Muscle of back (tissue), 11 donors: ENCODE results near the gene MAP3K4. TPM values are rescaled to one million over a fixed set of nuclear protein-coding genes. Genes with fewer than 3 reads are reported as not detected.
"Not testable (repeated sequence)": the region's sequence is repeated elsewhere in the genome, so short reads cannot be mapped to it uniquely, and the experiment has no call there.

Source experiments
- DNase-seq, 3 donors: peaks; one replicate each; pipeline versions ENCODE4 v3.0.0 to v3.0.0-alpha.2; 2013
- polyA plus RNA-seq, 10 donors: library from polyadenylated mRNA; unstranded; fragments of 120-200 nt; gene quantifications; one replicate each; pipeline ENCODE4 v1.2.1, GENCODE V29; 2013; ENCODE audit not compliant: insufficient read length in 10 of 10

MAP3K4 gene
- polyA plus RNA-seq, 10 donors = 15.0 to 29.1 (median 22.0) TPM

DNA sequence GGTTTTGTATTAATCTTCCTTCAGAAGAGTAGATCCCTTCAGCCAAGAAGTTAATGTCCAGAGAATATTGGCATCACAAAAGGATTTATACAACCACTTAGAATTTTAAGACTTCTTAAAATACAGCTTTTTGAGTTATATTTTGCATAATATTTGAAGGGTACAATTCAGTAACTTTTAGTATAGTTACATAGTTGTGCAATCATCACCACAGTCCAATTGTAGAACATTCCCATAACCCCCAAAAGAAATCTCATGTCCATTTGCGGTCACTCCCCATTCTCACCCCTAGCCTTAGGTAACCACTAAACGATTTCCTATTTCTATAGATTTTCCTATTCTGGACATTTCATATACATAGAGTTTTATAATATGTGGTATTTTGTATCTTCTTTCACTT lies 126.4 kb downstream of the MAP3K4 start:
- no peak for DNase-seq

DNA sequence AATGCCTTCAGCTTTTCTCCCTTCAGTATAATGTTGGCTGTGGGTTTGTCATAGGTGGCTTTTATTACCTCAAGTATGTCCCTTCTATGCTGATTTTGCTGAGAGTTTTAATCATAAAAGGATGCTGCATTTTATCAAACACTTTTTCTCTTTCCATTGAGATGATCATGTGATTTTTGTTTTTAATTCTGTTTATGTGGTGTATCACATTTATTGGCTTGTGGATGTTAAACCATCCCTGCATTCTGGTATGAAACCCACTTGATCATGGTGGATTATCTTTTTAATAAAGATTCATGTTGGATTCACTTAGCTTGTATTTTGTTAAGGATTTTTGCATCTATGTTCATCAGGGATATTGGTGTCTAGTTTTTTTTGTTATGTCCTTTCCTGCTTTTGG lies 131.8 kb downstream of the MAP3K4 start:
- DNase-seq = not testable (repeated sequence)

DNA sequence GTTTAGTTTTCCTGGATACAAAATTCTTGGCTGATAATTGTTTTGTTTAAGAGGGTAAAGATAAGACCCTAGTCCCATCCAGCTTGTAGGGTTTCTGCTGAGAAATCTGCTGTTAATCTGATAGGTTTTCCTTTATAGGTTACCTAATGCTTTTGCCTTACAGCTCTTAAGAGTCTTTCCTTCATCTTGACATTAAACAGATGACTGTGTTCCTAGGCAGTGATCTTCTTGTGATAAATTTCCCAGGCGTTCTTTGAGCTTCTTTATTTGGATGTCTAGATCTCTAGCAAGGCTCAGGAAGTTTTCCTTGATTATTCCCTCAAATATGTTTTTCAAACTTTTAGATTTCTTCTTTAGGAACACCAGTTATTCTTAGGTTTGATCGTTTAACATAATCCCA lies 134.0 kb downstream of the MAP3K4 start:
- DNase-seq = no peak

DNA sequence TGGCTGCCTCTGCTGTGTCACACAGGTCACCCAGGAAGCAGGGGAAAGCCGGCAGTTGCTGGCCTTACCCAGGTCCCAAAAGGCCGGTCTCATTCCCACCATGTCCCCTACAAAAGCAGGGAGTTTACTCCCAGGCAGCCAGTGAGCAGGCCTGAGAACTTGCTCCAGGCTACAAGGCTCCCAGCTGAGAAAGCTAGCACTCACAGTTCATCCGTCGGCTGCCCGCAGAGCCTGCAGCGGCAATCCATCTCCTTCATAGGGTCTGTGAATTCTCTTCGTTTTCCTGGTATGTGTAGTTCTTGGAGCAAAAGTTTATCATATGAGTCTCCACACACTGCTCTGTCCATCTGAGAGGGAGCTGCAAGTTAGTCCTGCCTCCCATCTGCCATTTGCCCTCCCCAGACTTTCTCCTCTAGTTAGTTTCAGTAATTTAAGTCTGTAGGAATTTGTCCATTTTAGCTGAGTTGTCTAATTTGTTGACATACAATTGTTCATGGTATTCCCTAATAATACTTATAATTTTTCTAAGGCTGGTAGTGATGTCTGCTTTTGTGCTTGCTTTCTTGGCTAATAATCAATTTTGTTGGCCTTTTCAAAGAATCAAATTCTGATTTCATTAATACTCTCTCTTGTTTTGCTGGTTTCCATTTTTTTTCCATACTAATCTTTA lies 135.6 kb downstream of the MAP3K4 start:
- DNase-seq = no peak

DNA sequence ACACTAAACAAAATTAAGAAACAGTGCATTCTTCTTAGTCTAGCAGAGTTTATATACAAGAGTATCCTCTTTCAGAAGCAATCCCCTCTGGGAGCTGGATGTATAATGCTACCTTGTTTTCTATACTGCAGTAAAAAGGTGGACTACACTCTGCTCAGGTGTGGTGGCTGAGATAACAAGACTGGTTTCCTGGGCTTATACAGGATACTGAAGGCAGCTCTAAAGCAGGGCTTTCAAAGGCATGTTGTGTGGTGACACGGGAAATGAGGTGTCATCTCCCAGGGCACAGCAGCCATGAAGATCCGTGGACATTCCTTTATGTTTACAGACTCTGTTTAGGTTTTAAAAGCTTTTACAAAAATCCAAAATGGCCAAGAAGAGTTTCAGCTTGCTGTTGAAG lies 136.7 kb downstream of the MAP3K4 start:
- DNase-seq = no peak

DNA sequence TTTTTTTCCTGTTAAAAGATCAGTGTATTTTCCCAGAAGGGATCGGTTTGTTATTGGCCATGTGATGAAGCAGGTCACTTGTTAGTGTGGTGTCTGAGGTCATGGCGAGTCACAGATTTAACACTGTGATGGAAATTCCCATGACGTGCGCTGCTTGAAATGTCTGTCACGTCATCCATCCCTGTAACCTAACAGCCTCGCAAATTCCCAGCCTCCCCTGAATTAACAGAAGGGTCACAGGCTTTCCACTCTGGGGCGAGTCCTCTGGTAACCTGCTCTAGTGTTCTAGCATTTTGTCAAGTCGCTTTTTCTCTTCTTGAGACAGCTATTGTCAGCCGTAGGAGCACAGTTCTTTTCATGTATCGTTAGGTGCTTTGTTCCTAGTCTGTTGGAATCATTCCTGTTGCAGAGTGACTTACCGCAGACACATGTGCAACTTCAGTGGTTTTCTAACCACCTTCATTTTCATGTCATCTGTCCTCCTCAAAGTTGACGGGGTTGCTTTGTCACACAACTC lies 137.2 kb downstream of the MAP3K4 start:
- DNase-seq = no peak

DNA sequence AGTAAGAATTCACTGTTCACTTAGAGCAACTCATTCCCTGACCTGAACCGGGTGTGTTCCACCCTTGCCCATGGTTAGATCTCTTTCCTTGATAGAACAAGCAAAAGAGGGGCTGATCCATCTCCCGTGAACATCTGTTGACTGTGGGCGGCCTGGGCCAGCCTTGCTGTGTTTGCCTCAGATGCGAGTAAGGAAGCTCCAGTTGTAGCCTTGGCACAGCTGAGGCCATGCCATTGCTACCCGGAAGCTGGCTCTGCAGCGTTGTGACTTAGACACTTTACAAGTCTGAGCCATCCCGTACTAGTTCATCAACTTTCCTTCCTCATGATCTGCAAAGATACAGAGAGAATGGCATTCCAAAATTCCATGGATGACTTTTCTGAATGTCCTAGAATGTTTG lies 139.0 kb downstream of the MAP3K4 start:
- DNase-seq = no peak

DNA sequence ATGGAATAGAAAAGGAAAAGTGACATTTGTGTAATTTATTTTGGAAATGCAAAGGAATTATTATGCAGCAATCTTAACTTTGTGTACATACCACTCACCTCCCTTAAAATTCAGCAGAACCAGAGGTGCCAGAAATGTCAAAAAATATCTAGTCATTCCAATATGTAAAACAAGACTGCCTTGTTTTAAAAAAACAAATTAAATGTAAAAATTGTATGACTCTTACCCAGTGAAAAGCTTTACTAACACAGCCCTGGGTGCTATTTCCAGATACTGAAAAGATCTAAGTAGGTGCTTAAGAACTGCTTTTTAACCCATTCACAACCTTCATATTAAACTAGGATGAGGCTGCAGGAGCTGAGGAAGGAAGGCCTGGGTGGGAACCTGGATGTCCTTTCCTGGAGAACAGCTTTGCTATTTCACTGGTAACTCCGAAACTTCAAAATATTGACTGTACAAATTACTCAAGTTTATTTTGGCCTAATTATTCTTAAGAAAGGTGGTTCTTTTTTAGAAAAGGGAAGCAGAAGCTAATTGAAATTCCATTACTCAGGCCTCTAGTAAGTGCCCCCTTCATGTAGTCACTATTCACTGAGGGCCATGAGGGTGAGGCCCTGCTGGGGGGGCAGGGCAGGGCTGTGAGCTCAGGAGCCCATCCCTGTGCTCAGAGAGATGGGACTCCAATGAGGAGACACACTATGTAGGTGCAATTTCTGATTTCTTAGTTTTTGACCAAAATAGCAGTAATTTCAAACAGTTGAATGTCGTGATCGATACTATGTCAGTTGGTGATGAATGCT lies 139.6 kb downstream of the MAP3K4 start:
- DNase-seq = no peak

DNA sequence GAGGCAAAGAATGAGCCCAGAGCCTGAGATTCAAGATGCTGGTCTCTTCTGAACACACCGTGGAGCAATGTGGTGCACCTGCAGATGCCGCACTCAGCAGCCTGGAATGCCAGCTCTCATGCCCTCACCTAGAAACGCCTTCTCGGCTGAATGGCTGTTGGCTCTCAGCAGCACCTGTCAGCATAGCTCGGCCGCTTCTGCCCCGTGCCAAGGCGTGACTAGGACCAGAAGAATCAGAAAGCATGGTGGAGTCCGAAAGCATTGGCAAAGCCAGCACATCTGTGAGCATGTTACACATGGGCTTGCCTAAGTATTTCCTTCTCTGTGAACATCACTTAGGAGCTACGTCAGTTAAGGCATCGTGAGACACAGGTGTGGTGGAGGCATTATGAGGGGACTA lies 140.8 kb downstream of the MAP3K4 start:
- no peak for DNase-seq

DNA sequence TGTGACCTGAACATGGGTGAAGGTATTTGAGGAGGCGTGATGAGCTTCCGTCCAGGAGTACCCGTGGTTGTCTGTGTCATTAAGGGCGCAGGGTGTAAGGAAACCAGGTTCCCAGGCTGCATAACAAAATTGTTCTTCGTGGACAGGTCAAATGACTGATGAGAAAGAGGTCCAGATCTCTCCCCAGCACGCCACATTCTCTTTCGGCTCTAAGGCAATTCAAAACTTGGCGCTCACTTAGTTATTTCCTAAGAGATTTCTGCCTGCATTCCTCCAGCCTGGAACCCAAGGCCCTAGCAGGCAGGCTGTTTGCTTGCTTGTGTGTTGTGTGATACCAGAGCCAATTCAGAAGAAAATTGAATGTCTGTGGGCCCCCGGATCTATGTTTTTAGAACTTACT lies 142.4 kb downstream of the MAP3K4 start:
- no peak for DNase-seq

DNA sequence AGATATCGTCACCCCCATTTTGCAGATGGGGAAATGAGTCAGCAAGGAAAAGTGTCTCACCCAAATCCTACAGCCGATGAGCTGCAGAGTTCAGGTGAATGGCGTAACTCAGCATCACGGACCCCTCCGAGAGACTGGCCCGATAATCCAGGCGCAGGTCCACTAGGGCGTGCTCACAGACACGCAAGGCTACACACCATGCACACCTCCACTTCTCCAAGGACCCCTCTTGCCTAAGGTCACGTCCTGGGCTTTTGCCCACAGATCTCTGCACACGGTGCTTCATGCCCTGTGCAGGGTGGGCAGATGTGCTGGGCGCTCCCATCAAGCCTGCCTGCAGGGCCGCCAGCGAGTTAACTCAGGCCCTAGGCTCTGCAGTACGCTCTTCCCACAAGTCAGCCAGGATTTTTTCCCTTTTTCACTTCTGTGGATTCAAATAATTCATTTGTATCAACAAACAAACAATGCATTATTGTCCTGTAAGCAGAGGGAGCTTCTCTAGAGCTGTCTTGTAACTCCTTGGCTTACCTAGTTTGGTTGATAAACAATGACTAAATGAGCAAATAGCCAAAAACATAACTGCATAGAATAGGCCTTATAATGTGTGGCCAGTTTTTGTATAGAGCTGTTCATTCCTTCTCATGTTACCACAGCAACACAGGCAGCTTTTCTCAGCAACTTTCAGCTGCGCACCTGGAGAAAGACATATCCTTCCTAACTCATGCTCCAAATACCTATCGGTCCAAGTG lies 143.2 kb downstream of the MAP3K4 start:
- DNase-seq = no peak

DNA sequence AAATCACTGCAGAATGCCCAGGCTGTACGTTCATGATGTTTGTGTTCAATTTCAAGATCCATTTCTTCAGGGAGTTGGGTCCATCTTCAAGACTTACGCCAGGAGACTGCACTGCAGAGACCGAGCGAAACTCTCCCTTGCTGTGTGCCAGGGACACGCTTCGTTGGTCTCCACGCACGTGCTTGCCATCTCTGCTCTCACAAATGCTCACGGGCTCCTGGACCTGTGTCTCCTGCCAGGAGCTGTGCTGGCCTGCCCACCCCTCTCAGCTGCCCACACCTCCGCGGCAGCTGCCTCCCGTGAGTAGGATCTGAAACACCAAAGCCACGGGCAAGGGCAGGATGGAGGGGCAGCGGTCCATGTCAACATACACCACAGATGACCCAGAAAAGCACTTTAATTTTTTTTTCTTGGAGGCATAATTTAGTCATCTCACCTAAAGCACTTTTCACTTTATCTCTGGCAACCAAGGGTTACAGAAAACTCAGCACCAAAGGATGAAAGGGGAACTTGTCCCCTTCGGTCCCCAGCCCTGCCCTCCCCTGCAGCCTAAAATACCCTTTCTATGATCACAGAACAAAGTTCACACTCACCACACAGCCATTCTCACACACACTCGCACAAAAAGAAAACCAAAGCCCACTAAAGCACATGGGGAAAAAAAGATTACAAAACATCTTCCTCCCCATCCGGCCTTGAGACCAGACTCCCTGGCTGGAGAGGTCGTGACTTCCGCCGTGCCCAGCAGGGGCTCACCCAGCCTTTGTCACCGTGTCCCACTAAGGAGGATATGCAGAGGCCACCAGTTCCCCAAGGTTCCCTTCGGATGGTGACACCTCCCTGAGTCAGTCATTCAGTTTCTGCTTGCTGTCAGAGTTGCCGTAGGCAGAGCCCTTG lies 144.4 kb downstream of the MAP3K4 start:
- DNase-seq = no peak

DNA sequence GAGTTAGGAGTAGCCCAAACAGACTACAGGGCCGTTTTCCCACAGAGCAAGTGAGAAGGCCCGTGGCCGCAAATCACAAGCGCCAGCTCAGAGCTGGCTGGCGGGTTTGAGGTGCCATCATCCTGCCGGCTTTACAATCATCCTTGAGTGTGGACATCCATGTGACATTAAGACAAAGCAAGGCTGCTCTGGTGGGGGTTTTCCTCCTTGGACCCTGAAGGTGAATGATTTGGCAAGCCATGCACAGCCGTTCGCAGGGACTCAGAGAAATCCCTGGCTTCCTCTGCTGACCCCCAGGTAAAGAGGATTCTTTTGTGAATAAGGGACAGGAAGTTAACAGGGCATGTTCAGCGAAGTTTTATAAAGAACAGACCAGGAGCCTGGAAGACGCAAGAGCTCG lies 145.1 kb downstream of the MAP3K4 start:
- no peak for DNase-seq

DNA sequence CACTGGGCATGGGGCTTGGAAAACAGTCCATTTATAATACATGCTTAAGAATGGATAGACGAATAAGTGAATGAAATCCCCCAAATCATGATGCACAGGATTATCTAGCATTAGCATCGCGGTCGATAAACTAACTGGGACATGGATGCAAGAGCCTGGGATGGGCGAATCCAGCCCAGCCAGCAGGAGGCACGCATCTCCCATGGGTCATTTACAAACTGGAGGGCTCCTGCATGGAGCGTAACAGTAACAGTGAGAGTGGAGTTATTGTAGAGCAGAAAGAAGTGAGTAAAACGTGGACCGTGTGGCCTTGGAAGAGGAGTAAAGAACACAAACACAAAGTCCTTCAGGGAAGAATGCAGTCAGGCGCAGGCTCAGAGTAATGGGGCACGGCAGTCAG lies 145.8 kb downstream of the MAP3K4 start:
- DNase-seq = no peak

DNA sequence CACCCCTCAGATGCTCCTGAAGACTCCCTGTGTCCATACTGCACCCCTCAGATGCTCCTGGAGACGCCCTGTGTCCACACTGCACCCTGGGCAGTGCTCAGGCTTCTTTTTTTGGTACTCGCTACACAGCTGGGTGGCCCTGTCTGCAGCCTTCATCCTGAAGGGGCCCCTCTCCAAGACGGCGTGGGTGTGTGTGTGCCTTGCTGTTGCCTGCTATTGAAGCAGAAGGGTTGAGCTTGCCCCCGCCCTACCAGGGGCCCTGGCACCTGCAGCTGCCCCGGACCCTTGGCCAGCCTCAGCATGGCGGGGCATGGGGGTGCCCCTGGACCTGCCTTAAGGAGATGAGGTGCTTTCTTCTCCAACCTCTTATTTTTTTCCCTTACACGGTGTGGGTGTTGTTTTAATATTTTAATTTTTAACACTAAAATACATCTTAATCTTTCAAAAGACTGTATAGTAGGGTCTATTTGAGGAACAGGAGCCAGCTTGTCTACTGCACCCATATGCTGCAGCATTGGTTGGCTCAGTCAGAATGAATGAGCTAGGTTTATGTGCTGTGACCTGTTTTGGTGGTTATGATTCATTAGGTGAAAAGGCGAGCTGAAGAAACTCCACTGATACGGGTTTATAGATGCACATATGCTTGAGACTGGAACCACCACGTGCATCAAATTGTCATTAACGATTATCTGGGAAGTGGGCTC lies 146.4 kb downstream of the MAP3K4 start:
- DNase-seq = no peak

DNA sequence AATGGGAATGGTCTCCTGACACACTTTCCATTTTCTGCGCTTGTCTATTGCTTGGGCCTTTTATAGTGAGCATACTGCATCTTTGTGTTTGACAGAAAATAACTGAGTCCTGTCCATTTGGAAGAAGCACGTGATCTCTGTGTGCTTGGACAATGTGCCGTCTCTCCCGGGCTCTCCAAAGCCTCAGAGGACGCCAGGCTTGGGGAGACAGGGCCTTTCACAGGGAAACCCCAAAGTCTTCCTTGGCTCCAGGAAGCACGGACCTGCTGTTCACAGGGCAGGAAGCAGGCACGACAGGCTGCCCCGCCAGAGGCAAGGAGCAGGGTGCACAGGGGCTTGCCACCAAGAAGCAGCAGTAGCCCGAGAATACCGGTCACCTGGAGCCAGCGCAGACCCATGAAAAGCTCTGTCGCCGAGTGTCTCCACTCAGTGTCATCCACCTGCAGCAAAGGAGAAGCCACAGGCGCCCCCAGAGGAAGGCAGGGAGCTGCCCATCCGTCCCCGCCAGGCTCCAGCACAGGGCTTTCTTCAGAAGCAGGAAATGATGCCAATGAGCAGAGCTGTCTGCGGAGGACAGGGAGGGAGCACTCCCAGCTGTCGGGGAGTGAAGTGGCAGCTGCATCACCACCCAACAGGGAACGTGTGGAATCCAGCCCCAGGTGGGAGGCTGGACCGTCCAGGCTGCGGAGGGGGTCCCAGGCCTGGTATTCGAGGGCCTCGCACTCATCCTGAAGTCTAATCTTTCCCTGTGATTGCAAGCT lies 147.2 kb downstream of the MAP3K4 start:
- no peak for DNase-seq

DNA sequence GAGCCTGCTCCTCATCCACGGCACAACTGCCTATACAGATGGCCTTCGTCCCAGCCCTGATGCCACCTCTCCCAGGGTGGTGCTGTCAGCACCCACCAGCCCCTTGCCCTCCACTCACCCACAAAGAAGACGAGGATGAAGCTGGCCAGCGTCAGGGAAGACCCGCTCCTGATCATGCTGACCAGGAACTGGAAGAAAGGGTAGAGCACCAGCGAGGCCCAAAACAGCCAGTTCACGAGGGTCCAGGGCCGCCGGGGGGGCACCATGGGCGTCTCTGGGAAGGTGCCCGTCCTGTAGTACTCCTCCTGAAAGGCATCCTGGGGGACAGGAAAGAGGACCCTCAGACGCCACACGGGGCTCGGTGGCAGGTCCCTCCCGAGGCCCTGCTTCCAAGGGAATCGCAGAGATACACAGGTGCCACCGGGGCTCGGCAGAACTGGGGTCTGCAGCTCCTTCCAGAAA lies 147.8 kb downstream of the MAP3K4 start:
- no peak for DNase-seq

DNA sequence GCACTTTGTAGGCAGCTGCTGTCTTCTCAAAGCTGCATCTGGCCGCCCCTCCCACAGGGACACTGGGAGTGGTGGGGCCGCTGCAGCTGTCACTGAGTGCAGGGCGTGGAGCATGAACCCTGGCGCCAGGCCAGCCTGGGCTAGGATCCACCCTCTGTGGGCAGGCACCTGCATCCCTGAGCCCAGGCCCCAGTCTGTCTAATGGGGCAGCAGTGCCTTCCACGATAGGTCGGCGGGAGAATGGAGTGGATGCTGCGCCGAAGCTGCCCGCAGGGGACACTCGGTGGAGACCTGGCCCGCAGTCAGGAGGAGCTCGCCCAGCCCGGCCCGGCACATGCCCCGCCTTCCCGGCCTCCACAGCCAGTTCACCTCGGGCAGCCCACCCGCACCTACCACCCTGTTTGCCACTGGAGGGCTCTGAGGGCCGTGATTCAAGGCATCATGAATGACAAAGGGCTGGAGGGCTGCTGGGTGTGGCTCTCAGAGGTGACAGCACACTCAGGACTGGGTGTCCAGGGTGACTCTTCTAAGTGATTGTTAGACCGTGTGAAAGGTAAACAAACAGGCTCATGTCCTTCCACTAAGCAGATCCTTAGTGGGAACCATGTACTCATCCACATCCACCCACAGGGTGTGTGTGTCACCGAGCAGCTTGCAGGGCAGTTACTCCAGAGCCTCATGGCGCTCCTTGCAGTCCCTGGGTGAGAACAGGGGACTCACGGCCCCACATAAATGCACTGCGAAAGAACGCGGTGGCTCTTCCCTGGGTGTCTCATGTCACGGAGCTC lies 148.4 kb downstream of the MAP3K4 start:
- peak; percentile 22 to 49 (median 33) for DNase-seq

DNA sequence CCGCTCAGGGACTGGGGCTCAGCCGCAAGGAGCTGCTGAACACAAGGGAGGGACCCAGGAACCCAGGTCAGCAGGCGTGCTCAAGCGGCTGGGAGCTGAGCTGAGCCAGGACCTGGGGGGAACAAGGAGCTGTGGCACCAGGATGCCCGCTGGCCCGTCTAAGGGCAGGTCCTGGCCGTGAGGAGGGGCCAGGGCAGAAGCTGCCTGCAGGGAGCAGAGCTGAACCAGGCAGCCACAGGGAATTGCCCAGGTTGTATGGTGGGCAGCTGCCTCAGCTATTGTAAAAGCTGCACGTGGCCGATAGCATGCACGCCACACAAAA lies 148.9 kb downstream of the MAP3K4 start:
- DNase-seq = no peak
